Lower leg skin (tissue), 4 donors: ENCODE results near the gene ASIC3. TPM values are rescaled to one million over a fixed set of nuclear protein-coding genes. Genes with fewer than 3 reads are reported as not detected.

Experiments
- DNase-seq, 2 donors: peaks; one replicate each; pipeline ENCODE4 v3.0.0-alpha.2; 2019; ENCODE audit warnings: low spot score in 2 of 2
- H3K4me3 ChIP-seq: fragments of 200-600 bp; sonication (generic); 2 replicates; pipeline ENCODE4 v1.5.1; 2017; ENCODE audit warnings: mild to moderate bottlenecking, low read depth; ENCODE audit not compliant: poor library complexity, severe bottlenecking
- POLR2A ChIP-seq, 2 donors: fragments of 450-650 bp; IDR thresholded peaks; one replicate each; pipeline ENCODE4 v1.6.1; 2016 to 2017; ENCODE audit warnings: antibody characterized with exemption in 2 of 2, mild to moderate bottlenecking in 1 of 2, moderate library complexity in 1 of 2
- WGBS, 2 donors: methylation state at CpG; one replicate each; pipeline ENCODE4 v1.1.5; 2018; 5-methylcytosine and 5-hydroxymethylcytosine counted together
- intact Hi-C: fragments of 100-400 bp; cut with DNase I; formaldehyde crosslinking; loops from one replicate; pipeline ENCODE4 v1.15.0; 2023; ENCODE audit warnings: low total_unique reads
- total RNA-seq, 4 donors: library from RNA; depleted of rRNA; stranded (reverse); fragments of >200 nt; gene quantifications; one replicate each; pipeline ENCODE4 v1.1.0, GENCODE V29; 2016
- TF ChIP-seq, protein P1 (sequence below), 3 donors: fragments of 450-650 bp; IDR thresholded peaks; one replicate each; pipeline ENCODE4 v1.5.1; 2016; ENCODE audit warnings: antibody characterized with exemption in 3 of 3, mild to moderate bottlenecking in 3 of 3, moderate library complexity in 2 of 3

Gene ASIC3
- total RNA-seq, 4 donors from 2014 or later, result 2.3 to 2.9 (median 2.5) TPM

DNA sequence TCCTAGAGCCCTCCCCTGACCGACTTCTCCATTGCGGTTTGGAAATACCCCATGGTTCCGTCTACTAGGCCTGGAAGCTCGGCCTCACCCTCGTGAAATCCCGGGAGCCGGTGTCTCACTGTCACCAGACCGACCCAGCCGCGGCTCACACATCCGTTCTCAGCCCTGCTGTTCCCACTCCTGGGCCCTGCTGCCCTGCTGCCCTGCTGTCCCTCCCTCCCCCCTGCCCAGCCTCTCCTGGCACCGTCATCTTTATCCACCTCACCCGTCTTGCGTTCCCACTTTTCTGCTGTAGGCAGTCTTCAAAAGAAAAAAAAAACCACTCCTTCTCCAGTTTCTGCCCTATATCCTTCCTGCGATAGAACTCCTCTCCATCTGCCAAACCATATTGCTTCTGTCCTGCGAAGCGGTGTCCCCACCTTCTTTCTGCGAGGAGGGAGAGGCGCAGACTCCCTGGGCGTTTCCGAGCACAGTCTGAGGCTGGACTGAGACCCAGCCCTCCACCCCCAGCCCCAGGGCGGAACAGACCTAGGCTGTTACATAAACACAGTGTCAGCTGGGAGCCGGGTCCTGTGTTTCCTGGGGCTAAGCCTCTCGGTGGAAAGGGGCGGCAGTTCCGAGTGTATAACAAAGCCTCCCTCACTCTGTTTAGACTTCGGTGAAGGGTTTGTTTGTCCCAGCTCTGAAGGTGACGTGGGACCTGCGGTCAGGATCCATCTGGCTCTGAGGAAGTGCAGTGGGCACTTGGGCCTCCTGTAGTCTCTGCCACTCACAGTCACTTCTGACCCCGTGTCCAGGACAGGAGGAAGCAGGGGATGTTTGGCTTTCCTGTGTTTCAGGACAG lies 40.7 kb downstream of the ASIC3 start:
- WGBS, 2 donors, result 10 to 12% methylated on average over 30 of the region's 30 CpGs
- no peak overlapping the region for H3K4me3 ChIP-seq
- intact Hi-C loops, result no loop called here
- peak; percentile 86 to 97 for DNase-seq
- no peak for TF ChIP-seq POLR2A (IDR thresholded peaks at IDR 0.05)

DNA sequence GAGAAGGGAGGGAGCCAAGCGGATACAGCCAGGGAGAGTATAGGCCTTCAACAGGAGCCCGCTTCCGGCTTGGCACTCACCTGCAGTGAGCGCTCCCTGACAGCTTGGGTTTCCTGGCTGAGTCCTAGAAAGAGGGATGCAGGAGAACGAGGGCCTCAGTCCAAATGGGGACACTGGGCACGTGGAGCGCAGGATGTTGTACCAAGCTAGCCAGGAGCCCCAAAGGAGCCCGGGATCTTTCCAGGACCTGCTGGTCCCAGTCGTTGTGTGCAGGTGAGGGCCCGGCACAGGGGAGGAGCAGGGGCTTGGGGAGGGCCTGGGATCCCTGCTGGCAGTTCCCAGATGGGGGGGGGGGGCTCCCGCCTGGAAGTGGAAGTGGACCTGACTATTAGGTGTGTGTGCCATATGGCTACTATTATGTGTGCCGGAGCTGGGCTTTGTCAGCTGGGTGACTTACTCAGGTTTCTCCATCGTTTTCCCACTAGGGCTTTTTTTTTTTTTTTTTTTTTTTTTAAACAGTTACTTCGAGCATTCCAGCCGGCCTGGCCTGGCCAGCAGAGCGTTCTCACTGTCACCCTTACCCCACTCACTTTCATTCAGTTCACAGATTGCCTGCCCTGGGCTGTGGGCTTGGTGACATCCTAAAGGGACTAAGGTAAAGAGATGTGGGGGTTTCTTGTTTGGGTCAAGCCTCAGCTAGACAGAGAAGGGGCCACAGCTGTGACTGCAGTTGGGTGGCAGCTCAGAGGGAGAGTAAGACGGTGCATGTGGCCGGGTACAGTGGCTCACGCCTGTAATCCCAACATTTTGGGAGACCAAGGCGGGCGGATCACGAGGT lies 41.8 kb downstream of the ASIC3 start:
- DNase-seq, result no peak
- no peak overlapping the region for H3K4me3 ChIP-seq
- 72 to 76% methylated on average over 18 to 22 of the region's 22 CpGs for WGBS, 2 donors
- TF ChIP-seq, protein P1, sequence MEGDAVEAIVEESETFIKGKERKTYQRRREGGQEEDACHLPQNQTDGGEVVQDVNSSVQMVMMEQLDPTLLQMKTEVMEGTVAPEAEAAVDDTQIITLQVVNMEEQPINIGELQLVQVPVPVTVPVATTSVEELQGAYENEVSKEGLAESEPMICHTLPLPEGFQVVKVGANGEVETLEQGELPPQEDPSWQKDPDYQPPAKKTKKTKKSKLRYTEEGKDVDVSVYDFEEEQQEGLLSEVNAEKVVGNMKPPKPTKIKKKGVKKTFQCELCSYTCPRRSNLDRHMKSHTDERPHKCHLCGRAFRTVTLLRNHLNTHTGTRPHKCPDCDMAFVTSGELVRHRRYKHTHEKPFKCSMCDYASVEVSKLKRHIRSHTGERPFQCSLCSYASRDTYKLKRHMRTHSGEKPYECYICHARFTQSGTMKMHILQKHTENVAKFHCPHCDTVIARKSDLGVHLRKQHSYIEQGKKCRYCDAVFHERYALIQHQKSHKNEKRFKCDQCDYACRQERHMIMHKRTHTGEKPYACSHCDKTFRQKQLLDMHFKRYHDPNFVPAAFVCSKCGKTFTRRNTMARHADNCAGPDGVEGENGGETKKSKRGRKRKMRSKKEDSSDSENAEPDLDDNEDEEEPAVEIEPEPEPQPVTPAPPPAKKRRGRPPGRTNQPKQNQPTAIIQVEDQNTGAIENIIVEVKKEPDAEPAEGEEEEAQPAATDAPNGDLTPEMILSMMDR (IDR thresholded peaks at IDR 0.05), result no peak
- no peak for TF ChIP-seq POLR2A (IDR thresholded peaks at IDR 0.05)
- intact Hi-C loops, result no loop called here

DNA sequence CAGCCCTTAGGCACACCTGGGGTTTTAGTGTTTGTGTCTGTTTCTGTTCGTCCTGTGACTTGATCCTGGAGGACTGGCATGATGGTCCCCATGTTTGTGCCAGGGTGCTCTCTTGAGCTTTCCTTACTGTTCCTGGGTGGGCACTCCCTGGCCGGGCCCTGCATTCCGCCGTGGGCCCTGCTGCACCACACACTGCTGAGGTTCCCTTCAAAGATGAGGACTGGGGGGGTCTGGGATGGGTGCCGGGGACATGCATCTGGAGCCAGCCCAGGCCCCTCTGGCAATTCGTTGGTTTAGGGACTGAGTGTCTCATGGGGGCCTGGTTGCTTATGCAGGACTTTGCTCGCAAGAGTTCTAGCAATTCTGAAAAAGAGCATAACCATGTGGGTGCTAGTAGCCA lies 42.7 kb downstream of the ASIC3 start:
- no peak overlapping the region for H3K4me3 ChIP-seq
- WGBS, 2 donors, result 90 to 92% methylated on average over 7 of the region's 7 CpGs
- no peak for TF ChIP-seq POLR2A (IDR thresholded peaks at IDR 0.05)
- TF ChIP-seq, protein P1 (IDR thresholded peaks at IDR 0.05), result no peak
- no peak for DNase-seq
- intact Hi-C loops, result no loop called here

DNA sequence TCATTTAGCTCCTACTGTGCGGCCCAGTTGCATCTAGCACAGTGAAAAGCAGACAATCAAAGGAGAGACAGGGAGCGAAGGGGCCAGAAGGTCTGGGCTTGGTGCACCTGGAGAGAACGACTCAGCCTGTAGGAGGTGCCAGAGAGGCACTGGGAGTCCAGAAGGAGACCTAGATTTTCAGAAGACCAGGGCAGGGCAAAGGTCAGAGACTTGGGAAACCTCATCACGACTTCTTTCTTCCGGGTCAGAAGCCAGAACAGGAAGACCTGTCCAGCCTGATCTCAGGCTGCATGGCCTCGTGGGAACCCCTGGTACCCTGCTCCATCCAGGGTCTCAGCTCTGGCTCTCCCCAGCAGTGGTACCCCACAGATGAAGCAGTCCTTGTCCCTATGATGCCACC lies 43.1 kb downstream of the ASIC3 start:
- intact Hi-C loops, result no loop called here
- 56 to 58% methylated on average over 6 of the region's 6 CpGs for WGBS, 2 donors
- TF ChIP-seq, protein P1 (IDR thresholded peaks at IDR 0.05), result no peak
- TF ChIP-seq POLR2A (IDR thresholded peaks at IDR 0.05), result no peak
- no peak overlapping the region for H3K4me3 ChIP-seq
- DNase-seq, result no peak

DNA sequence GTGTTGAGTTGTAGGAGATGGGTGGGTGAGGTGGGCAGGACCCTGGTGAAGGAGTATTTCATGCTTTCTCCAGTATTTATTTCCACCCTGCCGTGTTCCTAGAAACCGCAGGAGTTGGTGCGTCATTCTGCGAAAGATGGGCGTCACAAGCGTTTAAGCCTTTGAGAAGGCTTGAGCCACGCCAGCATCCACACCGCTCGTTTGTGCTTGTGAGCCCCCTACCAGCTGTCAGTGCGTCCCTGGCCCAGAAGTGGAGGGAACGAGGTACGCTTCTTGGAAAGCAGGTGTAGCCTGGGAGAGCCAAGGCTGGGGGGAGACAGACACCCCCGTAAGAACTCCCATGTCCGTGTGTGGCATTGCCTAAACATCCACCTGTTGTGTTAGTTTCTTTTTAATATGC lies 43.7 kb downstream of the ASIC3 start:
- 88 to 90% methylated on average over 14 of the region's 14 CpGs for WGBS, 2 donors
- DNase-seq, result no peak
- TF ChIP-seq, protein P1 (IDR thresholded peaks at IDR 0.05), result no peak
- no peak for TF ChIP-seq POLR2A (IDR thresholded peaks at IDR 0.05)
- H3K4me3 ChIP-seq, result no peak overlapping the region
- intact Hi-C loops, result no loop called here

DNA sequence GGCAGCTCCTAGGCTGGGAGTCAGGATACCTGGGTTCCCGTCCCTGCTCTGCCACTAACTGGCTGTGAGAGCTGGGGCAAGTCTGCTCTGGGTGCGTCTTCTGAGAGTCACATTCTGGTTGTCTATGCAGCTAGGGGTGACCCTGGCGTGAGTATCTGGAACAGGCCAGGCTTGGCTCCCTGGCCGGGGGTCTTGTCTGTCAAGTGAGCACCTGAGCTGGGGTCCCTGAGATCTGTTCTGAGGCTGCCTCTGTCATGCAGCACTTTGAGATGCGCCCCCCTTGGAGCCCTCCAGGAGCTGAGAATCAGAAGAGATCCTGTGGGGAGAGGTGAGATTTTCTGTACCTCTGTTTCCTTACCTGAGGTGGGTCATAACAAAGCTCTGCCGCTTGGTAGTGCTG lies 45.4 kb downstream of the ASIC3 start:
- TF ChIP-seq, protein P1 (IDR thresholded peaks at IDR 0.05), result no peak
- TF ChIP-seq POLR2A (IDR thresholded peaks at IDR 0.05), result no peak
- DNase-seq, result no peak
- intact Hi-C loops, result no loop called here
- no peak overlapping the region for H3K4me3 ChIP-seq
- 93 to 96% methylated on average over 5 to 6 of the region's 6 CpGs for WGBS, 2 donors
